ENCODE results near the gene CAVIN4.

DNA sequence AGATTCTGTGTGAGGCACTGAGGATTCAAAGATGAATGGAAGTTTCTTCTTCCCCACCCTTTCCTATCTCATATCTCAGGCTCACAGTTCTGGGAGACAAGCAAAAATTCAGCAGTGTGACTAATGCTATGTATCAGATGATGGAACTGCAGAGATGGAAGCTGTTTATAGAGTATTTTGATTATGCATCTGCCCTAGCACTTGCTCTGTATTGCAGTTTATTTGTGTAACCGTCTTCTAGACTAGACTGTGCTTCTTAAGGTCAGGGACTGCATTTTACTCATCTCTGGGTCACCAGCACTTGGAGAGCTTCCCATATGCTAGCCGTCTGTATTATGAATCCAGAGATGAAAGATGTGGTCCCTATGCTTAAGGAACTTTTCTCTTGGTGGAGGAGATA is 12.6 kb downstream of the CAVIN4 start:
- TF ChIP-seq, protein P1, sequence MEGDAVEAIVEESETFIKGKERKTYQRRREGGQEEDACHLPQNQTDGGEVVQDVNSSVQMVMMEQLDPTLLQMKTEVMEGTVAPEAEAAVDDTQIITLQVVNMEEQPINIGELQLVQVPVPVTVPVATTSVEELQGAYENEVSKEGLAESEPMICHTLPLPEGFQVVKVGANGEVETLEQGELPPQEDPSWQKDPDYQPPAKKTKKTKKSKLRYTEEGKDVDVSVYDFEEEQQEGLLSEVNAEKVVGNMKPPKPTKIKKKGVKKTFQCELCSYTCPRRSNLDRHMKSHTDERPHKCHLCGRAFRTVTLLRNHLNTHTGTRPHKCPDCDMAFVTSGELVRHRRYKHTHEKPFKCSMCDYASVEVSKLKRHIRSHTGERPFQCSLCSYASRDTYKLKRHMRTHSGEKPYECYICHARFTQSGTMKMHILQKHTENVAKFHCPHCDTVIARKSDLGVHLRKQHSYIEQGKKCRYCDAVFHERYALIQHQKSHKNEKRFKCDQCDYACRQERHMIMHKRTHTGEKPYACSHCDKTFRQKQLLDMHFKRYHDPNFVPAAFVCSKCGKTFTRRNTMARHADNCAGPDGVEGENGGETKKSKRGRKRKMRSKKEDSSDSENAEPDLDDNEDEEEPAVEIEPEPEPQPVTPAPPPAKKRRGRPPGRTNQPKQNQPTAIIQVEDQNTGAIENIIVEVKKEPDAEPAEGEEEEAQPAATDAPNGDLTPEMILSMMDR (IDR thresholded peaks at IDR 0.05): no peak
- no peak for TF ChIP-seq POLR2A (IDR thresholded peaks at IDR 0.05)
